ENCODE measurements around the gene ZRANB1.
"Not testable (repeated sequence)": the region's sequence is repeated elsewhere in the genome, so short reads cannot be mapped to it uniquely, and the experiment has no call there.

Gene ZRANB1

DNA sequence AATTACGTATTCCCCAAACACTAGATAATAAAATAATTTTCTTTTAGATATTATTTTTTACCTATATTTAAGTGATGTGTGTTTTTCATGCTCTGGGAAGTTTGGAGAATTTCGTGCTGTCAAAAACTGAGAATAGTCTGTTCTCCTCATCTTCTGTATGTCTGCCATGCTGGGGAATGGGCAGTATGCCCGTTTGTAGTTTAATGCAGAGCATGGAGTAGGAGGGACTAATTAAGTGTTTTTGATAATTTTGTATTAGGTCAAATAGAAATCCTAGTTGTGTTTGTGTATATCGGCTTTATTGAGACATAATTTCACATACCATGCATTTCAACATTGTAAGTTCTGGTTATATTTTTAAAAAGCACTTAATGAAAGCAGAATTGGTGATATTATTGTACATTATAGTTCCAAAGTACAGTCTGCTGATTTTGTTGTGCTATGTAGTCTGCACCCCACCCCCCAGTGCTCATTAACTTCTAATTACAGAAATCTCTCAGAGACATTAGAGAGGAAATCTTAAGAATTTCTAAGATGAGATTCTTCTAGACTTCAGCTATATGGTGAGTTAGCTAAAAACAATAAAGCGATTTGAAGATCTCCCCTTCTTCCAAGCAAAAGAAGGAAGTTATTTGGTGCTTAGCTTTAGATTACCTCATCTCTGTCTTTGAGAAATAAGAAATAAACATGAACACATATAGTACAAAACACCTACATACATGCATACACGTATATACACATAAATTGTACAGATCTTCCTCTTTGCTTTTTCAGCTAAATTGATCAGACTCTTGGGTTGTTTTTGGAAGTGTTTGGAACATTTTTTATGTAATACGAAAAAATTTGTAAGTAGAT lies 22.2 kb downstream of the ZRANB1 start:
- no peak for DNase-seq (ENCODE audit: low read depth)

DNA sequence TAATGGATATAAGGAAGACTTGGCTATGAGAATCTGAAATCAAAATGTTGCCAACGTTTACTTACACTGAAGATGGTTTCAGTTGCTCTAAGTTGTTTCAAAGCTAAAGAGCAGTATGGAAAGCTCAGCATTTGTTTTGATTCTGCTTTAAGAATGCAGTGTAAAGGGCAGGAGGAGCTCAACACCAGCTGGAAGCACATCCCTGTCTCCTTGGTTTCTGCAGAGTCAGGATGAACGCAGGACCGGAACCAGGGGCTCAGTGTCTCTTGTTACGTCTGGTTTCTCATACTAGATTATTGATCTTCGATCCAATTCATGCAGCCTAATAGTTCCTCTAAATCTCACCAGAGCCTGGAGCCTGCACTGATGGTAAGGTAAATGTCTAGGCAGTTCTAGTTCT lies 24.1 kb downstream of the ZRANB1 start:
- no peak for DNase-seq (ENCODE audit: low read depth)

DNA sequence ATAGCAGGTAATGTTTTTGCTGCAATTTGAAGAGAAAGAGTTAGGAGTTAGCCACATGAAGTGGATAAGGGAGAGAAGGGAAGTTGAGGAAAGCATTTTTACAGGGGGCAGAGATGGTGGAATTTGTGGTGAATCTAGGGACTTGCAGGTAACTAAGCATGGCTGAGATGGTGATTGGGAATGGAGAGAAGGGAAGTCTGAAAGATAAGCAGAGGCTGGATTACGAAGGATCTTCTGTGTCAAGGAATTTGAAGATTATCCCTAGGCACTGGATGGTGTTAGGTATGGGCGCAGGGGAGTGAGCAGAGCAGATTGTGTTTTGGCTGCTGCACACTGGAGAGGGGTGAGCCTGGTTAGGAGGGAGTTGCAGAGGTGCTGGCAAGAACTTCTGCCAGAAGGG lies 25.3 kb downstream of the ZRANB1 start:
- DNase-seq (ENCODE audit: low read depth) = no peak

DNA sequence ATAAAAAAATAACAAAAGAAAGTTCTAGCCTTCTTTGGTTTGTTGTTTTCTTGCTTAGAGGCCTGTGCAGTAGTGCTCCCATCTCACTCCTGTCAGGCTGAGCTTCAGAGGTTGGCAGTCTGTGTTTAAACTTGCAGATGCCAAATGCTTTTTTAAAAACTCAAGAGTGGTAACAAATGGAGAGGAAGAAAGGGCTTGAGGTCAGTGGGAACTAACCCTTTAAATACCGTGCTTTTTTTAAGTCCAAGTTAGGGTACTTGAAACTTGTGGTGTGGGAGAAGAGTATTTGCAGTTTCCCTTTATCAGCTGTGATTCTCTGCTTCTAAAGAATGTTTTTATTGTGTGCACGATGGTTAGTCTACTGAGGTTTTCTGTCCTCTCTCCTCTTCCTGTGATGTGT lies 29.4 kb downstream of the ZRANB1 start:
- no peak for DNase-seq (ENCODE audit: low read depth)

DNA sequence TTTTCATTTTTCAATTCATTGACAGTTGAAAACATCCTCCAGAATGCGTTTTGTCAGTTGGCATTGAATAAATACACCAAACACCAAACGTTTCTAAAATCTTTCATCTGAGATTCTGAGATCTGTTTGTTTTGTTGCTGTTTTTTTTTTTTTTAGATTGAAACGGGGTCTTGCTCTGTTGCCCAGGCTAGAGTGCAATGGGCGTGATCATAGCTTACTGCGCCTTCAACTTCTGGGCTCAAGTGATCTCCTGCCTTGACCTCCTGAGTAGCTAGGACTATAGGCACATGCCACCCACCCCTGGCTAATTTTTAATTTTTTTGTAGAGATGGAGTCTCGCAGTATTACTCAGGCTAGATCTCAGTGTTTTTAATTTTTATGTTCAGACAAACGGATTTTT lies 30.7 kb downstream of the ZRANB1 start:
- no peak for DNase-seq (ENCODE audit: low read depth)

DNA sequence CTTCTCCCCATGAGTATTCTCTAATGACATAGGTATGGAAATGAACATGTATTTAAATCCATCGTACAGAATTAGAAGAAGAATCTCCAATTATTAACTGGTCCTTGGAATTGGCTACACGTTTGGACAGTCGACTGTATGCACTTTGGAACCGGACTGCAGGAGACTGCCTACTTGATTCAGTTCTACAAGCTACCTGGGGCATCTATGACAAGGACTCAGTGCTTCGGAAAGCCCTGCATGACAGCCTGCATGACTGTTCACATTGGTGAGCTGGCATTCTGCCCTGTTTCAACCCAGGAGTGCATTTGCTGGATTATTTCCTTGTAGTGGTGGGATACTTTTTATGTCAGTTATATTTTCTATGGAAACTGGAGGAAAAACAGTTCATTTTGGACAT lies 32.2 kb downstream of the ZRANB1 start:
- no peak for DNase-seq (ENCODE audit: low read depth)

DNA sequence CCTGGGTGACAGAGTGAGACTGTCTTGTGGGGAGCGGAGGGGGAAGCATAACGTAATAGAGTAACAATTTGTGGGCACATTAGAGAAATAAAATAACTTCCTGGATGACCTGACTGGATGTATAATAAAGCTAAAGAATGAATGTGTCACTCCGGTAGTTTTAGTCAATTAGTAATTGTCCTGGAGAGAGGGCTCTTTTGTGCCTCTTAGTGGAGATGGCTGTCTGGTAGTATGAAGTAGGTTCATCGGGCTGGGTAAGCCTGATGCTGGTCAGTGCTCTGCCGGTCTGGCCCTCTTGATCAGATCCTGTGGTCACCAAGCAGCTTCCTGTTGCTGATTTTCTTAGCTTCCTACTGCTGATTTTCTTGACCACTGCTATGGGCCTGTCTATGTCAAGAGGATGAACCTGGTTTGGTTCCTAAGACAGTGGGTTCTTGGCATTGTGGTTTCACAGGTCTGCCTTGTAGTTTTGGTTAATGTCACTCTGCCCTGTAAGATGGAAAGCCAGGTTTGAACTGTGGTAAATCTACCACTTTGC lies 34.1 kb downstream of the ZRANB1 start:
- DNase-seq (ENCODE audit: low read depth) = no peak

DNA sequence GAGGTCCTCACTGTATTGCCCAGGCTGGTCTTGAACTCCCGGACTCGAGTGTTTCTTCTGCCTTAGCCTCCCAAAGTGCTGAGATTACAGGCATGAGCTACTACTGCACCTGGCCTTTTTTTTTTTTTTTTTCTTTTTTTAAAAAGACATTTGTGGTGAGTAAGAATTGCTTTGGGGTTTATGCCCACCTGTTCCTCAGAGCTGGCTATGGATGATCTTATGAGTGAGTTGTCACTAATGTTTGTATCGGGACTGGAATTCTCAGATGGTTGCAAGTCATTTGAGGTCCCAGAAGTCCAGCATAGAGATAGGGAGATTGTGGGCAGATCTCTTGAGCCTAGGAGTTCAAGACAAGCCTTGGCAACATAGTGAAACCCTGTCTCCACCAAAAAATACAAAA lies 35.2 kb downstream of the ZRANB1 start:
- DNase-seq (ENCODE audit: low read depth) = no peak

DNA sequence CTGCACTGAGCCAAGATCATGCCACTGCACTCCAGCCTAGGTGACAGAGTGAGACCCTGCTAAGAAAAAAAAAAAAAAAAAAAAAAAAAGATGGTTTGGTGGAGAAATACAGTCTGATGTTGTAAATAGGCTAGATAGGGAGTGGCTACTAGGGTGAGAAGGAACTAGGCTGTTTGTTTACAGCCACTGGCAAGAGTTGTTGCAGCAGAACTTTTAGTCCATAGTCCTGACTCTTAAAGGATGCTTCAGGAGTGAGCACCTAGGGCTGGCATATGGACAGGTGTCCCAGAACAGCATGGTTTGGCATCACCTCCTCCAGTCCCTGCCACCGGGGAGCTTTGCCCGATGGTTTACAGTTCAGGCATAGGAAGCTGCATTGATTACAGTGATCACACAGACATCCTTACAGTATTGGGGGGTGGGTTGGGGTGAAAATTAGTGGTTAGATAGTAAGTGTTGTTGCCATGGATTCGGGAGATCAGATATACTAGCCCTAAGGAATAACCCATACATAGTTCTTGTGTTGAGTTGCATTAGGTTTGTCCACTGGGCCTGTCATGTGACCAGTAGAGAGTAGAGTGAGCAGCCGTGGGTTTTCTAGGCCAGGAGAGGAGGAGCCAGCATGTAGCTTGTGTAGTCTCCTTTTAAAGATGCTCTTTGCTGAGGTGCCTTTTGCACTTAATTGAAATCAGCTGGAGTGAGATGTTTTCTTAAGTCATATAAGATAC lies 35.9 kb downstream of the ZRANB1 start:
- DNase-seq (ENCODE audit: low read depth) = no peak

DNA sequence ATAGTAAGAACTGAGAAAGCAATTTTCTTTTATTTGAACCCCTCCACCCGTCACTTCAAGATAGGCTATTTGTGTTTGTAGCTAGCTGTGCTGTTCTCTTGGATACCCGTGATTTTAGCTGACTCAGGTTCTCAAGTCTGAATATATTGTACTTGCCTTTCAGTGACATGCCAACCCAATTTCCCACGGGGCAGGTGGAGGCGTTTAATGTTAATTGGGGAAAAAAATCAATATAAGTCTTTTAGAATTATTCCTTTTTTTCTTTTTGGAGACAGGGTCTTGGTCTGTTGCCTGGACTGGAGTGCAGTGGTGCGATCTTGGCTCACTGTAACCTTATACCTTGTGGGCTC lies 36.4 kb downstream of the ZRANB1 start:
- no peak for DNase-seq (ENCODE audit: low read depth)

DNA sequence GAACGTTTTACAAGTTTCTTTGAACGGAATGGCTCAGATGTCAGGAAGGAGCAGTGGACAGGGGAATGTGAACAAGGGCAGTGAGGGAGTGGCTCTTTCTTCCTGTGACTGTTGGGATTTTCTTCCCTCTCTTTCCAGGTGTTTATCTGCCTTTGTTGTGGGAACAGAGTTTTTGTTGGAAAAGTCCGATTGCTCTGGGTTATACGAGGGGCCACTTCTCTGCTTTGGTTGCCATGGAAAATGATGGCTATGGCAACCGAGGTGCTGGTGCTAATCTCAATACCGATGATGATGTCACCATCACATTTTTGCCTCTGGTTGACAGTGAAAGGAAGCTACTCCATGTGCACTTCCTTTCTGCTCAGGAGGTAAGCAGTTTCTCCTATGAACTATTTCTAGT lies 41.4 kb downstream of the ZRANB1 start:
- no peak for DNase-seq (ENCODE audit: low read depth)

DNA sequence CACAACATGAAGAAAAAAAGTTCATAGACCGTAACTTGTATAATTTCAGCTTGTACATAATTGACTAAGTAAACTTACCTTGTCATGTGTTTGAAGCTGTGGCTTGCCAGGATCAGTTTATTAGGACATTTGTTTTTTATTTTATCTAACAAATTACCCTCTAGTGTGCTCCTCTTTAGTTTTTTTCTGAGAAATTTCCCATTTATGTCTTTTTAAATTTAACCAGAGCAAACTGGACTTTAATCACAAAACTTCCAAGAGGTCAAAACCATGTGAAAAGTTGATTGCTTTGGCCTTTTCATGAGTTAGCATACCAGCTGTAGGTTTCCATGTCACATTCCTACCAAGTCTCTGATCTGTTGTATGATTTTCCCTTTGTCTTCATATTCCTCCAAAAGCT lies 42.5 kb downstream of the ZRANB1 start:
- no peak for DNase-seq (ENCODE audit: low read depth)

DNA sequence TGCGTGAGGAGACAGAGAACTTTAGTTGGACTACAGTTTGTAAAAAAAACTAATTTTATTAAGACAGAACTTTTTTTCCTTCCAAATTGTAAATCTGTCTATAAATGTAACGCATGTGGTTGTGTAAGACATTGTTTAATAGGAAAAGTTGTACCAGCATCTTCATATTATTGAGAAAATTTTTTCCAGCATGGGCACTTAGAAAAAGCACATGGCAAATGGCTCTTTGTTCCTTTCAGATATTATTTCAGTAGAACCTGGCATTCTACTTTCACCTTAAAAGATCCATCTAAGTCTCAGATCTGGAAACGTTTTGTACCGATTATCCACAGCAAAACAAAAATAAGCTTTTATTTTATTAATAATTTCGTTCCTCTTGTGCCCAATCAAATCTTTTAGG lies 43.2 kb downstream of the ZRANB1 start:
- DNase-seq (ENCODE audit: low read depth) = no peak

DNA sequence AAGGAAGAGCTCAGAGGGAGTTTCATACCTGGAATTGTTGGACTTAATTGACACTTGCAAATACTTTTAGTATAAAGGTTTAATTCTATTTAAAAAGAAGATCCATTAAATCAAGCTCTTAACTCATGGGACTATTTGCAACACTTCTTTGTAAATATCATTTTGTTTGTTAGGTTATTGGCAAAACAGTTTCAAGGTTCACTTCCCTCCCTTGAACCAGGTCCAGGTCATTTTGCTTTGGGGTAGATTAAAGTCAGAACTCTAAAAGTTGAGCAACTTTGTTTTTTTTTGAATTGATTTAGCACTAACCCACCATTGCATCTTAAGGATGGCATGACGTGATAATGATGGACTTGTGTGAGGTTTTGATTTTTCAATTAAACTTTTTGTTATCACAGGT lies 45.9 kb downstream of the ZRANB1 start:
- DNase-seq (ENCODE audit: low read depth) = no peak

DNA sequence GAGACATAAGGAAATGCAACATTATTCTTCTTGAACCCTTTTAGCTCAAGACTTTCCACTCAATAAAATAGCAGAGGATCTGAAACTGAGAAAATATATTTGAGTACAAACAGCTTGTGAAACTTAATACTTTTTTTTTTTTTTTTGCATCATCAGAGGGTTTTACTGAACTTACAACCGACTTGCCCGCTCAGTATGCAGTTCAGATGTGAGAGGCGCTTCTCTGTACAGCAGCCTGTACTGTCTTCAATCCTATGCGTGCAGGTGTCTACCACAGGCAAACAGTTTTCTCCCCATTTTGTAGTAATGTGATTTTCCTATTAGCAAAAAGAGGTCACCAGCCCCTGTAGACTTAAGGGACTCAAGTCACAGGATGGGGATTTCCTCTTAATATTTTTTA lies 46.8 kb downstream of the ZRANB1 start:
- not testable (repeated sequence) for DNase-seq (ENCODE audit: low read depth)

DNA sequence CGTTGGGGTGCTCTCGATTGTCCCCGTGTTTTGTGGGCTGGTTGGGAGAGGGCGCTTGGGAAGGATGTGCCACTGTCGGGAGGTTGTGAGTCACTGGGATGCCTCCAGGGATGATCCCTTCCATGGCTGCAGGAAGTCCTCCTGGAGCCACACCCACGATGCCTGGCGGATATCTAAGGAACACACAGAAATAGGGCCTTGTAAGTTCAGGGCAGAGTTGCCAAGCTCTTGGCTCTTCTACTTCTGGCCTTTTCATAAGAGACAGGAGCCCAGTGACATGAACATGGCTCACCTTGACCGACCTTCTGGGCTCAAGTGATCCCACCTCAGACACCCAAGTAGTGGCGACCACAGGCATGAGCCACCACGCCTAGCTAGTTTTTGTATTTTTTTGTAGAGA lies 47.6 kb downstream of the ZRANB1 start:
- no peak for DNase-seq (ENCODE audit: low read depth)

DNA sequence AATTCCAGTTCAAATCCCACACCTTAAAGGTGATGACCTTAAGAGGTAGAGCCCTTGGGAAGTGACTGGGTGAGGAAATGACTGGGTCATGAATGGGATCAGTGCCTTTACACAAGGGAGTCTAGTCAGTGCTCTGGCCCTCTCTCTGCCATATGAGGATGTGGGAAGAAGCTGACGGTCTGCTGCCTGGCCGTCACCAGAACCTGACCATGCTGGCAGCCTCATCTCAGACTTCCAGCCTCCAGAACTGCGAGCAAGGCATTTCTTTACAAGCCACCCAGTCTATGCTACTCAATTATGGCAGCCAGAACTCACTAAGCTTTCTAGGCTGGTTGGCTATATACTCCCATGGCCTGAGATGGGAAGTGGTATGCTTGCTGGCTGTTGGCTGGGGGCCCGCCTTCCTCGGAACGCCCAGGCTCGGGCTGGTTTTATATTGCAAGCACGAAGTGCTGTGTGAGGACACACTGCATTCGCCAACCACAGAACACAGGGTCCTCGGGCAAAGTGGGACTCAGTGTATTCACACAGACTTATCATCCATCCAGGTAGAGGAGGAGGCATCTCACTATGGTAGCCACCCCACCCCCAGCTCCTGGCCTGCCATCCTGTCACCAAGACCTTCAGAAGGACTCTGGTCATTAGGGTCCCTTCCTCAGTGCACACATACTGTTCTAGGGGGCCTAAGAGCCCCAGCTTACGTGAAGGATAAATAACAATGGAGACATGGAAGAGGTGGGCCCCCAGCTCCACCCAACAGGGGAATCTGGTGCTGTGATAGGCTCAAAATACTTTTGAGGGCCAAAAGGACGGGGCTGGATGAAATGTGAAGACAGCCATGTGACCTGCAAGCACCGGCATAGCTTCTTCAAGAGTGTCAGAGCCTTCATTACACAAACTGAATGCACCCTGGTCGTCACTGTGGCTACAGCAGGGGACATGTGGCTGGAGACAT lies 49.0 kb downstream of the ZRANB1 start:
- DNase-seq (ENCODE audit: low read depth) = no peak

DNA sequence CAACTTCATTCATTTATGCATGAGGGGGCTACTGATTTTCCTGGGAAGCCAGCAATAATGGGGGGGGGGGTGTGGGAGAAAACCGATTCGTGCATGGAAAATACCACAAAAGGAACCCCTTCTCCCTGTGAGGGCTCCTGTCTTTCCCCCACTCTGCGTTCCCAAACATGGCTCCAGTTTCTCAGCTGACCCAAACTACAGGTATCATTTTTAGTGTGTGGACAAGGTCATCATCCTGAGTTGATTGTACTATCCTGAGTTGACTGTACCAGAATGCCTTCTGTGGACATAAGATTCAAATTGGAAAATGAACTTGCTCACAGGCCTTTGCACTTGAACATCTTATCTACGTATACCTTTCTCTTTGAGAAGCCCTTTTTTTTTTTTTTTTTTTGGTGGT lies 49.9 kb downstream of the ZRANB1 start:
- DNase-seq (ENCODE audit: low read depth) = no peak

DNA sequence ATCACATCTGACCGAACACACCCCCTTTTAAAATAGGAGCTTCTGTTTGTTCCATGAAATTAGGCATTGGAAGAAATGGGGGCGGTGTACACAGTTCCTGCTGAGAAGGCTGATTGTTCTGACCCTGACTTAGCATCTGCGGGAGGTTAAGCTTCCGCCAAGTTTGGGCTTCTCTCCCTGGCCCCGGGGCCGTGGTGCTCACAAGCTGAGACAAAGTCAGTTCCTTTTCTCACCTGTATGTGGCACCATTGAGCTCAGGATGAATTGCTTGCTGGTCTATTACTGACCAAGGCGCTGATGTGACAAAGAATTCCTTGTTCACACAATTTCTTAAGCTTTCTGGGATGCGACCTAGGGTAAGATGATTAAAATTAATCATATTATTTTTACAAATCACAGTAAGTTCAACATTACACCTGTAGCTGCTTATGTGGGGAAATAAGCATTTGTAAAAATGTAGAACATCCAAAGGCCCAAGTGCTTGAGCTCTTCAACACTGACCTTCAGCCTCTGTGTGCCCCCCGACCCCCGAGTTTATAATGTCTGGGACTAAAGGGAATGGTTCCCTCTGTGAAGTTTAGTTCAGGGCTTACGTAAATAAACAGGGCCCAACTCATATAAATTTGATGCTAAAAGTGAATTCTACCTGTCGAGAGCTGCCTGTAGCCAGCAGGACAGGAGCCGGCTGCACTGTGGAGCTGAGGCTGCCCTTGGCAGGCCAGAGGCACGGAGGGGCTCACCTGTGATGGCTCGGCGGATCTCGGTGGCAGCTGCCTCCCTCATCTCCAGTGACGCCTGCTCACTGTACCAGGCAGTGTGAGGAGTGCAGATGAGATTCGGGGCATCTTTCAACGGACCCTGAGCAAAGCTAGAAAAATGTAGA lies 50.8 kb downstream of the ZRANB1 start:
- no peak for DNase-seq (ENCODE audit: low read depth)

DNA sequence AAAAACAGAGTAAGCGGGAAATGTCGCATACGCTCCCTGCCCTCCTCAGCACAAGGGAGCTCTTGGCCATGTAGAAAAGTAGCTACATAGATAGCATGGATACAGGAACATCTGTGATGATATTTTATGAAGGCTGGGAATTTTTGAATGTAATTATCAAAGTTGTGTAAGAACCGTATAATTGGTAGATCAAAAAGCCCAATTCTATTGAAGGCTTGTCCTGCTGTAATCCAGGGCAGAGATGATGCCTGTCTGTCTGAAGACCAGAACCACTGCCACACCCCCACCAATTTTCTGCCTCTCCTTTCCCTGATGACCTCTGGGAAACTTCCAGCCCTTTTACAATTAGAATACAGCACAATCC lies 51.4 kb downstream of the ZRANB1 start:
- DNase-seq (ENCODE audit: low read depth) = no peak

DNA sequence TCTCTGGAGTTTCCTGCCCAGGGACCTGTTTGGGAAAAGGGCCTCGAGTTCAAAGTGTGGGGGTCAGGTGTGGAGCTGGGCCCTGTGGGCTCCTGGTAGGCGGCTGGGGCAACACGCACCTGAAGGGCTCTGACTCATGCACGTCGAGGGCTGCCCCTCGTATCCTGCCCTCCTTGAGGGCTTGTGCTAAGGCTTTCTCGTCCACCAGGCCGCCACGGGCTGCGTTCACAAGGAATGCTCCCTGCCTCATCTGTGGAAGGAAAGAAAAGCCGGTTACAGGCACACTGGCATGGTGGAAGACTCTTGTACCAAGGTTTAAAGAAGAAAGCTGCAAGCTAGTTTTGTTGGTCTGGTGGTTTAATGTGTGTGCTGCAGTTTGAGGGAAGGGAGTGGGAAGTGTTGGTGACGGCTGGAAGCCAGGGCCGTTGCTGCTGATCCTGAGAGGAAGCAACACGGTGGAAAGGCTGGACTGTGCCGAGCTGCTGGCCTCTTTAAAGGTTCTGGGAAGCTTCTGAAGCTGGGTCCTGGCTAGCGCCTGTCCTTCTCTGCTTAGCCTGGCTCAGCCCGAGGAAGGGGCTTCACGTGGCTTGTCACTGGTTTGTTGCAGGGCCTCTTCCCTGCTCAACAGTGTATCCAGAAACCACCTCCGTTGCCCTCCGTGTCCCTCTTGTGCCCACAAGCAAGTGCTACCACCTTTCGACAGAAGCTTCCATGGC lies 52.0 kb downstream of the ZRANB1 start:
- no peak for DNase-seq (ENCODE audit: low read depth)

All from stimulated activated CD8-positive, alpha-beta memory T cell treated with anti-CD3 and anti-CD28 coated beads, Interleukin-12 subunit alpha, Interleukin-12 subunit beta, amount 100 ng/mL, for 4 hours (primary cell).